GM18517 (cell line): ENCODE measurements around the gene NARF.
"Not testable (repeated sequence)": the region's sequence is repeated elsewhere in the genome, so short reads cannot be mapped to it uniquely, and the experiment has no call there.

ENCODE experiments used
- ATAC-seq: cut with Tn5 transposase; IDR thresholded peaks from one replicate; pipeline ENCODE4 v1.9.1; 2021; ENCODE audit warnings: mild to moderate bottlenecking, moderate library complexity; ENCODE audit not compliant: unreplicated experiment

Gene NARF

DNA sequence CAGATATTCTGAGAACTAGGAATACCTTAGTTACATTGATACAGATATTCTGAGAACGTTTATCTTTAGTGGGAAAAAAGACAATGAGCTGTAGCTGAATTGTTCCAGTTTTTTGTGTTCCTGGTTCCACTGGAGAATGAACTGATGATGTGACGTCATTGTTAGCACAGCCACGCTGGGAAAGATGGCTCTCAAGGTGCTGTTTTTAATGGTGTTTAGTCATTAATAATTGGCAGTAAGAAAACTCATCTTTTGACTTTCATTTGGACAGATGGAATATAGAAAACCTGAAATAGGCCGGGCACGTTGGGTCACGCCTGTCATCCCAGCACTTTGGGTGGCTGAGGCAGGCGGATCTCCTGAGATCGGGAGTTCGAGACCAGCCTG is 71.4 kb downstream of the NARF start:
- no peak for ATAC-seq

- ATAC-seq = no peak
These were observed 72.9 kb downstream of the NARF start for GRCh38 chr17:82531431-82531881.

GRCh38 chr17:82534401-82534812 is 75.9 kb downstream of the NARF start:
- no peak for ATAC-seq

DNA sequence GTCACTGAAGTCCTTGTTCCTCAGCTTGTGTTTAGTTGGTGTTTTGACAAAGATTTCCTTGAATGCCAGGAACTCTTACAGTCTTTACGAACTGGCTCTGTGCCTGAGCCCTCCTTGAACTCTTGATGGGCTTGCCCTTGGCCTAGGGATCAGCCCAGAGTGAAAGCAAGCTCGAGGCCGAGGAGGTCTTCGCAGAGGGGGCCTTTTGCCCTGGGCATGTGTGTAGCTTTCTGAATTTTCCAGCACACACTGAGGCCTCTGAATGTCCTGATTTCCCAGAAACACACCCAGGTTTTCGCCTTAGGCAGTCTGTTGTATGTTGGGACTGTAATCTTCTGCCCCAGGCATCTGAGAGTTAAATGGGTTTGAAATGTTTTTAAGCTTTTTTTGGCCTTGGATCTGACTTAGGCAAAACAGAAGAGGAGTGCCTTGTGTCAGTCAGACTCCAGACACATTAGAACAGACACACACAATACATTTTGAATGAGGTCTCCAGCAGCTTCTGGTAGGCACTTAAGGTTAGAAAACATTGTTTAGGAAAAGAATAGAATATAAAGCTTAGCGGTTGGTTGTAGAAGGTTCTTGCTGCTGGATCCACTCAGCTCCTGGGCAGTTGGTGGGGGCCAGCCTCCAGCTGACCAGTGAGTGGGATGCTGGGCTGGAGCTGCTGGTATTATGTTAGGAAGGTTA is 78.1 kb downstream of the NARF start:
- no peak for ATAC-seq

DNA sequence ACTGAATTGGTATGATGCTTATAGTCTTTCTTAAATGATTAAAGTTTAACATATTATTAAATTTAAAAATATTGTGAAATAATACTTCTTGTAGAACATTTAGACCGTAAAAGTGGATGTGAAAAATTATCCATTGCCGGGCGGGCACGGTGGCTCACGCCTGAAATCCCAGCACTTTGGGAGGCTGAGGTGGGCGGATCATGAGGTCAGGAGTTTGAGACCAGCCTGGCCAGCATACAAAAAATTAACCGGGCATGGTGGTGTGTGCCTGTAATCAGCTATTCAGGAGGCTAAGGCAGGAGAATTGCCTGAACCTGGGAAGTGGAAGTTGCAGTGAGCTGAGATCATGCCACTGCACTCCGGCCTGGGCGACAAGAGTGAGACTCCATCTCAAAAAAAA is 78.7 kb downstream of the NARF start:
- ATAC-seq = not testable (repeated sequence)

GRCh38 chr17:82539076-82539475 is 80.5 kb downstream of the NARF start:
- not testable (repeated sequence) for ATAC-seq
